Measurements from ENCODE around the gene LHFPL6.

LHFPL6 gene

DNA sequence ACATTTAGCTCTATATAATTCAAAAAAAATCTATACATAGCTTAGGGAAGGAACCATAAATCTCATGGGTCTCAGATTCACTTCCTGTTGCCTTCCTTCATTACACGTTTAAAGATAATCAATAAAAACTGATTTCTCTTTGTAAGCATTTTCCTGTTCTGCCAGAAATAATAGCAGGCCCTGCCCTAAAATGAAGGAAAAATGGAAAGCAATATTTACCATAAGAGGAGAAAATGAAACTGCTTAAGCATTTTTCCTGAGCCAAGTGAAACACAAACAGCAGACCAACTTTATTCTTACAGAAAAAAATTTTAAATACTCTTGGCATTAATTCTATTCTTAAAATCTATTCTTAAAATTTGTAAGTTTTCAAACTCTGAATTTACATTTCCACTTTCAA is 4.0 kb downstream of the LHFPL6 start:
- TF ChIP-seq, protein P1, sequence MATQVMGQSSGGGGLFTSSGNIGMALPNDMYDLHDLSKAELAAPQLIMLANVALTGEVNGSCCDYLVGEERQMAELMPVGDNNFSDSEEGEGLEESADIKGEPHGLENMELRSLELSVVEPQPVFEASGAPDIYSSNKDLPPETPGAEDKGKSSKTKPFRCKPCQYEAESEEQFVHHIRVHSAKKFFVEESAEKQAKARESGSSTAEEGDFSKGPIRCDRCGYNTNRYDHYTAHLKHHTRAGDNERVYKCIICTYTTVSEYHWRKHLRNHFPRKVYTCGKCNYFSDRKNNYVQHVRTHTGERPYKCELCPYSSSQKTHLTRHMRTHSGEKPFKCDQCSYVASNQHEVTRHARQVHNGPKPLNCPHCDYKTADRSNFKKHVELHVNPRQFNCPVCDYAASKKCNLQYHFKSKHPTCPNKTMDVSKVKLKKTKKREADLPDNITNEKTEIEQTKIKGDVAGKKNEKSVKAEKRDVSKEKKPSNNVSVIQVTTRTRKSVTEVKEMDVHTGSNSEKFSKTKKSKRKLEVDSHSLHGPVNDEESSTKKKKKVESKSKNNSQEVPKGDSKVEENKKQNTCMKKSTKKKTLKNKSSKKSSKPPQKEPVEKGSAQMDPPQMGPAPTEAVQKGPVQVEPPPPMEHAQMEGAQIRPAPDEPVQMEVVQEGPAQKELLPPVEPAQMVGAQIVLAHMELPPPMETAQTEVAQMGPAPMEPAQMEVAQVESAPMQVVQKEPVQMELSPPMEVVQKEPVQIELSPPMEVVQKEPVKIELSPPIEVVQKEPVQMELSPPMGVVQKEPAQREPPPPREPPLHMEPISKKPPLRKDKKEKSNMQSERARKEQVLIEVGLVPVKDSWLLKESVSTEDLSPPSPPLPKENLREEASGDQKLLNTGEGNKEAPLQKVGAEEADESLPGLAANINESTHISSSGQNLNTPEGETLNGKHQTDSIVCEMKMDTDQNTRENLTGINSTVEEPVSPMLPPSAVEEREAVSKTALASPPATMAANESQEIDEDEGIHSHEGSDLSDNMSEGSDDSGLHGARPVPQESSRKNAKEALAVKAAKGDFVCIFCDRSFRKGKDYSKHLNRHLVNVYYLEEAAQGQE (IDR thresholded peaks at IDR 0.05; ENCODE audit: insufficient read depth in 1 of 2, low read depth in 2 of 2, low read length in 2 of 2) = no peak
- TF ChIP-seq SIN3A (IDR thresholded peaks at IDR 0.05; ENCODE audit: borderline replicate concordance, insufficient read depth, low read length) = no peak
- no peak for TF ChIP-seq TAF1 (IDR thresholded peaks at IDR 0.05; ENCODE audit: borderline replicate concordance, insufficient read depth, low read length)
- no peak for TF ChIP-seq POLR2AphosphoS5 (IDR thresholded peaks at IDR 0.05; ENCODE audit: low read depth, low read length)
- TF ChIP-seq FOXP2 (optimal IDR thresholded peaks at IDR 0.05; ENCODE audit: borderline replicate concordance, extremely low read depth, extremely low read length, insufficient read depth) = no peak

DNA sequence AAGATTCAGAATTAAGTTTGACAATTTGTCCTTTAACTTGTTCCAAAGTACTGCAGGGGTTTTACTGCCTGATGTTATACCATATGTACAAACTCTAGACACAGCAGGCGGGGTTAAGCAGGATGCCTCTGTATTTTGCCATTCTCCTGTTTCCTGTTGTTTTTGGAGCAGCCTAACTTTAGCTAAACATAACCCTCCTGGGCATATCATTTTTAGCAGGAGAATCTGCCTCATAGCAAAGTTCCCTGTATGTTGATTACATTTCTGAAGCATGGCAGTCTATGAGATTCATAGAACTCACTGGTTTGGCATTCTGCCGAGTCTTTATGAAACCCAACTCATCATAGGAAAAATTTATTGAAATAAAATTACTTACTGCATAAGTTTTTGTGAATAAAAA is 5.2 kb downstream of the LHFPL6 start:
- TF ChIP-seq SIN3A (IDR thresholded peaks at IDR 0.05; ENCODE audit: borderline replicate concordance, insufficient read depth, low read length) (no peak), TAF1 (IDR thresholded peaks at IDR 0.05; ENCODE audit: borderline replicate concordance, insufficient read depth, low read length) (no peak), POLR2AphosphoS5 (IDR thresholded peaks at IDR 0.05; ENCODE audit: low read depth, low read length) (no peak), FOXP2 (optimal IDR thresholded peaks at IDR 0.05; ENCODE audit: borderline replicate concordance, extremely low read depth, extremely low read length, insufficient read depth) (no peak)
- TF ChIP-seq, protein P1 (IDR thresholded peaks at IDR 0.05; ENCODE audit: insufficient read depth in 1 of 2, low read depth in 2 of 2, low read length in 2 of 2) = no peak

DNA sequence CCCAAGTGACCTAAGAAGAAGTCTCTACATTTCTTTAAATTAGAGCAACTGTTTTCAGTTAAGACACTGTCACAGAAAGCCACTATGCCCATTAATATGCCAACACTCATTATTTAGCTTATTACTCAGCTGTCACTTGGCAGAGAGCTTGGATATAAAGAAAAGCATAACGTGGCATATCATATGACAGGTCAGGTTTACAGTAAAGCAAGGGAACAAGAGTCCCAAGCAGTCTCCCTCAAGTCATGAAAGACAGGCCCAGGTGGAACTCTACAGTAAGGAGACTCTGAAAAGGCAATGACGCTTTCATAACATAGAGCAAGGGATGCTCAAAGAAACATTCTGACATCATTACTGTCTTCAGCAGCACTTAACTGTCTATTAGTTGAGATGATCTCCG is 6.3 kb downstream of the LHFPL6 start:
- TF ChIP-seq POLR2AphosphoS5 (IDR thresholded peaks at IDR 0.05; ENCODE audit: low read depth, low read length) (no peak), TAF1 (IDR thresholded peaks at IDR 0.05; ENCODE audit: borderline replicate concordance, insufficient read depth, low read length) (no peak), SIN3A (IDR thresholded peaks at IDR 0.05; ENCODE audit: borderline replicate concordance, insufficient read depth, low read length) (no peak), FOXP2 (optimal IDR thresholded peaks at IDR 0.05; ENCODE audit: borderline replicate concordance, extremely low read depth, extremely low read length, insufficient read depth) (no peak)
- TF ChIP-seq, protein P1 (IDR thresholded peaks at IDR 0.05; ENCODE audit: insufficient read depth in 1 of 2, low read depth in 2 of 2, low read length in 2 of 2) = no peak

DNA sequence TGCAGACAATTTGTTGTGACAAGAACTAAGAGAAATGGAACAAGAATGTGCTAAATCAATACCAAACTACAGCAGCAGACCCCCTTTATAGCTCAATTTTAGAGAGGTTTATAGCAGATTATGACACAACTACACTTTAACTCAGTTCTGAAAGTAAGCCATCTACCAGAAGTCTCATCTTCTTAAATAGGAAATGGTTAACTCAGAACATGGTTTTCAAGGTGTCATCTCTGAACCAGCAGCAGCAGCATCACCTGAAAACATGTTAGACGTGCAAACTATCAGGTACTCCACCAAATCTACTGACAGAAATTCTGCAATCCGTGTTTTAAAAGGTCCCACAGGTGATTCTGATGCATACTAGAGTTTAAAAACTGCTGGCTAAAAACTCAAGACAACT is 6.8 kb downstream of the LHFPL6 start:
- TF ChIP-seq FOXP2 (optimal IDR thresholded peaks at IDR 0.05; ENCODE audit: borderline replicate concordance, extremely low read depth, extremely low read length, insufficient read depth) (no peak), SIN3A (IDR thresholded peaks at IDR 0.05; ENCODE audit: borderline replicate concordance, insufficient read depth, low read length) (no peak), TAF1 (IDR thresholded peaks at IDR 0.05; ENCODE audit: borderline replicate concordance, insufficient read depth, low read length) (no peak), POLR2AphosphoS5 (IDR thresholded peaks at IDR 0.05; ENCODE audit: low read depth, low read length) (no peak)
- TF ChIP-seq, protein P1 (IDR thresholded peaks at IDR 0.05; ENCODE audit: insufficient read depth in 1 of 2, low read depth in 2 of 2, low read length in 2 of 2) = no peak
